GM23248 (cell line): ENCODE data around the gene WNT8A. TPM values are rescaled to one million over a fixed set of nuclear protein-coding genes. Genes with fewer than 3 reads are reported as not detected.
"Not testable (repeated sequence)": the region's sequence is repeated elsewhere in the genome, so short reads cannot be mapped to it uniquely, and the experiment has no call there.

Experiments used
- DNase-seq: peaks from one replicate; pipeline ENCODE4 v3.0.0-alpha.2; 2015
- H2AFZ ChIP-seq: fragments of 200-600 bp; sonication (generic); 2 replicates; pipeline ENCODE4 v1.6.1; 2016; ENCODE audit warnings: antibody characterized with exemption
- H3F3A ChIP-seq: fragments of 200-600 bp; sonication (generic); 2 replicates; pipeline ENCODE4 v1.6.1; 2016; ENCODE audit warnings: mild to moderate bottlenecking, antibody characterized with exemption, mixed run types; ENCODE audit not compliant: insufficient read depth
- H3K27ac ChIP-seq: fragments of 200-600 bp; sonication (generic); 2 replicates; pipeline ENCODE4 v1.5.1; 2016; ENCODE audit warnings: mild to moderate bottlenecking
- H3K27me3 ChIP-seq: fragments of 200-600 bp; sonication (generic); replicated peaks from 2 replicates; pipeline ENCODE4 v1.6.1; 2016; ENCODE audit warnings: mild to moderate bottlenecking; ENCODE audit not compliant: insufficient read depth
- H3K36me3 ChIP-seq: fragments of 200-600 bp; sonication (generic); 2 replicates; pipeline ENCODE4 v1.6.1; 2016; ENCODE audit warnings: low read depth, mild to moderate bottlenecking
- H3K4me1 ChIP-seq: fragments of 200-600 bp; sonication (generic); 2 replicates; pipeline ENCODE4 v1.6.1; 2016; ENCODE audit warnings: mild to moderate bottlenecking; ENCODE audit not compliant: insufficient read depth
- H3K4me2 ChIP-seq: fragments of 200-600 bp; sonication (generic); one replicate; pipeline ENCODE4 v1.6.1; 2016; ENCODE audit warnings: mild to moderate bottlenecking; ENCODE audit not compliant: unreplicated experiment
- H3K4me3 ChIP-seq: fragments of 200-600 bp; sonication (generic); 2 replicates; pipeline ENCODE4 v1.5.1; 2016; ENCODE audit warnings: mild to moderate bottlenecking
- H3K79me2 ChIP-seq: fragments of 200-600 bp; sonication (generic); 2 replicates; pipeline ENCODE4 v1.6.1; 2016; ENCODE audit warnings: mild to moderate bottlenecking; ENCODE audit not compliant: insufficient read depth
- H3K9ac ChIP-seq: fragments of 200-600 bp; sonication (generic); 2 replicates; pipeline ENCODE4 v1.6.1; 2016; ENCODE audit warnings: mild to moderate bottlenecking
- H3K9me2 ChIP-seq: fragments of 200-600 bp; sonication (generic); 2 replicates; pipeline ENCODE4 v1.6.1; 2016; ENCODE audit warnings: mixed run types, mild to moderate bottlenecking, moderate library complexity; ENCODE audit not compliant: insufficient read depth
- H3K9me3 ChIP-seq: fragments of 200-600 bp; sonication (generic); one replicate; pipeline ENCODE4 v1.6.1; 2017; ENCODE audit warnings: low read depth
- H4K20me1 ChIP-seq: fragments of 200-600 bp; sonication (generic); 2 replicates; pipeline ENCODE4 v1.6.0; 2016; ENCODE audit not compliant: insufficient read depth
- EZH2 ChIP-seq: fragments of 200-600 bp; sonication (generic); IDR thresholded peaks from 2 replicates; pipeline ENCODE4 v1.6.1; 2018; ENCODE audit warnings: antibody characterized with exemption, mild to moderate bottlenecking; ENCODE audit not compliant: insufficient read depth, poor library complexity, severe bottlenecking
- EZH2phosphoT487 ChIP-seq: fragments of 200-600 bp; sonication (generic); IDR thresholded peaks from 2 replicates; pipeline ENCODE4 v1.6.1; 2018; ENCODE audit warnings: antibody characterized with exemption, moderate library complexity, mild to moderate bottlenecking, low read depth; ENCODE audit not compliant: insufficient read depth
- WGBS, 2 experiments: methylation state at CpG; one replicate each; pipeline ENCODE4 v1.1.6; 2015 to 2017; ENCODE audit warnings: low lambda C conversion rate in 2 of 2, low coverage in 1 of 2; ENCODE audit errors: missing lambda C conversion rate in 2 of 2; 5-methylcytosine and 5-hydroxymethylcytosine counted together
- in situ Hi-C: fragments of 300-500 bp; cut with MboI; formaldehyde crosslinking; loops from 2 replicates; pipeline ENCODE4 v1.15.0; 2020
- polyA plus RNA-seq: library from polyadenylated mRNA; unstranded; fragments of >200 nt; fragmentation: Nextera tagmentation; extraction: Ambion mirVana; gene quantifications from 2 replicates; pipeline ENCODE4 v1.2.1, GENCODE V29; 2016
- total RNA-seq: library from RNA; depleted of rRNA; stranded (reverse); fragments of >200 nt; shearing (Covaris generic); gene quantifications from 2 replicates; pipeline ENCODE4 v1.2.3, GENCODE V29; 2014

Gene WNT8A
- total and polyA plus RNA-seq, 2 experiments from 2014 or later, result not detected

- peak overlapping the region; percentile 52; the same call in 1 of the 2 replicates for H3K4me3 ChIP-seq
- WGBS, 2 experiments, result 17 to 18% methylated on average over 6 of the region's 6 CpGs
Observed at GRCh38 chr5:138068742-138069600, 14.9 kb upstream of the WNT8A start.

GRCh38 chr5:138070026-138070425, 13.8 kb upstream of the WNT8A start:
- H3K9ac ChIP-seq, H3K9me3 ChIP-seq, H3K27ac ChIP-seq, DNase-seq, H2AFZ ChIP-seq, H4K20me1 ChIP-seq, H3K4me2 ChIP-seq, H3K4me1 ChIP-seq, H3K9me2 ChIP-seq, H3K79me2 ChIP-seq, H3F3A ChIP-seq, H3K4me3 ChIP-seq, in situ Hi-C loops, H3K36me3 ChIP-seq, H3K27me3 ChIP-seq: not testable (repeated sequence)
- WGBS, 2 experiments, result 80 to 96% methylated on average over 4 to 31 of the region's 32 CpGs

More at GRCh38 chr5:138068742-138069600, 14.9 kb upstream of the WNT8A start:
- DNase-seq, result peak; percentile 84
- H3K4me2 ChIP-seq, result peak overlapping the region; percentile 63
- H3K27ac ChIP-seq, result no peak overlapping the region
- no peaks in the 10 kb centered on the region for H4K20me1 ChIP-seq
- H2AFZ ChIP-seq, result peak overlapping the region; percentile 31; the same call in 1 of the 2 replicates
- no peaks in the 10 kb centered on the region for H3K27me3 ChIP-seq
- no peaks in the 10 kb centered on the region for H3K79me2 ChIP-seq
- no peaks in the 10 kb centered on the region for H3K9me3 ChIP-seq
- H3K36me3 ChIP-seq, result no peaks in the 10 kb centered on the region
- H3K9me2 ChIP-seq, result no peaks in the 10 kb centered on the region
- in situ Hi-C loops, result no loop called here
- H3F3A ChIP-seq, result no peaks in the 10 kb centered on the region
- H3K9ac ChIP-seq, result no peak overlapping the region
- no peaks in the 10 kb centered on the region for H3K4me1 ChIP-seq
- TF ChIP-seq EZH2phosphoT487, result no peak
- TF ChIP-seq EZH2, result no peak

- H3K9ac ChIP-seq, result no peak overlapping the region
- H3K9me2 ChIP-seq, result no peaks in the 10 kb centered on the region
- no peaks in the 10 kb centered on the region for H3K79me2 ChIP-seq
- in situ Hi-C loops, result no loop called here
- no peak for TF ChIP-seq EZH2
- TF ChIP-seq EZH2phosphoT487, result no peak
- 24 to 25% methylated on average over 5 of the region's 5 CpGs for WGBS, 2 experiments
- no peaks in the 10 kb centered on the region for H3K36me3 ChIP-seq
- peak overlapping the region; percentile 50 for H2AFZ ChIP-seq
- no peaks in the 10 kb centered on the region for H3K27me3 ChIP-seq
- DNase-seq, result peak; percentile 75
- H3K4me1 ChIP-seq, result no peaks in the 10 kb centered on the region
- no peak overlapping the region for H3K27ac ChIP-seq
- H3K4me2 ChIP-seq, result no peak overlapping the region
- no peaks in the 10 kb centered on the region for H3F3A ChIP-seq
- H4K20me1 ChIP-seq, result no peaks in the 10 kb centered on the region
- no peaks in the 10 kb centered on the region for H3K9me3 ChIP-seq
- no peak overlapping the region for H3K4me3 ChIP-seq
Observed at GRCh38 chr5:138077064-138077696, 6.7 kb upstream of the WNT8A start.

- H3K36me3 ChIP-seq, result no peaks in the 10 kb centered on the region
- H2AFZ ChIP-seq, result no peak overlapping the region
- no peaks in the 10 kb centered on the region for H3K9me2 ChIP-seq
- no peaks in the 10 kb centered on the region for H4K20me1 ChIP-seq
- H3K27me3 ChIP-seq, result no peaks in the 10 kb centered on the region
- no peaks in the 10 kb centered on the region for H3K79me2 ChIP-seq
- in situ Hi-C loops, result no loop called here
- H3F3A ChIP-seq, result no peaks in the 10 kb centered on the region
- no peak for DNase-seq
- no peaks in the 10 kb centered on the region for H3K9me3 ChIP-seq
- no peak overlapping the region for H3K9ac ChIP-seq
- H3K4me1 ChIP-seq, result no peaks in the 10 kb centered on the region
- H3K27ac ChIP-seq, result no peak overlapping the region
- TF ChIP-seq EZH2, result no peak
- TF ChIP-seq EZH2phosphoT487, result no peak
- WGBS, 2 experiments, result 25 to 29% methylated on average over 1 of the region's 1 CpG
- no peak overlapping the region for H3K4me3 ChIP-seq
- H3K4me2 ChIP-seq, result no peak overlapping the region
Observed at GRCh38 chr5:138078006-138078643, 5.7 kb upstream of the WNT8A start.
